Sigmoid colon (tissue), 4 donors: ENCODE results near the gene GALNT10.

ENCODE experiments used
- CTCF ChIP-seq, 4 experiments: fragments of 450-650 bp in 3 of 4; fragments of 200-600 bp in 1 of 4; IDR thresholded peaks; one replicate each; pipeline ENCODE4 v1.5.1; 2016 to 2019; ENCODE audit warnings: antibody characterized with exemption in 4 of 4, mild to moderate bottlenecking in 3 of 4, moderate library complexity in 2 of 4
- EP300 ChIP-seq, 4 donors: sonication (generic); formaldehyde crosslinking; IDR thresholded peaks; one replicate each; pipeline ENCODE4 v1.6.1; 2017; ENCODE audit warnings: antibody characterized with exemption in 4 of 4
- POLR2A ChIP-seq, 2 donors: fragments of 450-650 bp; IDR thresholded peaks; one replicate each; pipeline ENCODE4 v1.6.1; 2016; ENCODE audit warnings: antibody characterized with exemption in 2 of 2, mild to moderate bottlenecking in 2 of 2, moderate library complexity in 2 of 2
- POLR2AphosphoS5 ChIP-seq, 4 donors: sonication (generic); formaldehyde crosslinking; IDR thresholded peaks; one replicate each; pipeline ENCODE4 v1.6.1; 2017; ENCODE audit warnings: antibody characterized with exemption in 4 of 4

GRCh38 chr5:154315756-154316155 lies 125.2 kb downstream of the GALNT10 start:
- no peak for TF ChIP-seq POLR2AphosphoS5 (IDR thresholded peaks at IDR 0.05)
- TF ChIP-seq CTCF (IDR thresholded peaks at IDR 0.05) = no peak
- no peak for TF ChIP-seq POLR2A (IDR thresholded peaks at IDR 0.05)
- TF ChIP-seq EP300 (IDR thresholded peaks at IDR 0.05) = no peak
